GM12878 (cell line): Measurements from ENCODE around the gene CHIT1. TPM values are rescaled to one million over a fixed set of nuclear protein-coding genes. Genes with fewer than 3 reads are reported as not detected.

ENCODE experiments used
- ATAC-seq: fragments of 200-7000 bp; cut with Tn5 transposase; 3 replicates; pipeline ENCODE4 v1.9.1; 2020; ENCODE audit warnings: mild to moderate bottlenecking, moderate library complexity
- BruUV-seq: library from RNA; stranded (reverse); fragments of 400-500 nt; replicated peaks from 2 replicates; lab custom pipeline; 2021; lab: Mats Ljungman, UMichigan
- CTCF ChIA-PET: fragments of 300-600 bp; sonication (Branson Sonifier 250); formaldehyde crosslinking; extraction: SDS; loops from one replicate; lab custom pipeline; 2021; ENCODE audit warnings: inconsistent platforms; lab: Yijun Ruan, JAX
- POLR2A ChIA-PET: fragments of 350-600 bp; formaldehyde crosslinking; extraction: SDS; loops from one replicate; lab custom pipeline; 2021; ENCODE audit warnings: inconsistent platforms; lab: Charles Lee
- RAD21 ChIA-PET: fragments of 300-600 bp; sonication (Branson Sonifier 250); formaldehyde crosslinking; loops from one replicate; lab custom pipeline; 2023; ENCODE audit warnings: antibody characterized with exemption; ENCODE audit not compliant: unreplicated experiment; lab: Charles Lee
- SMC1A ChIA-PET: fragments of 300-600 bp; sonication (Branson Sonifier 250); formaldehyde crosslinking; loops from one replicate; lab custom pipeline; 2023; ENCODE audit not compliant: unreplicated experiment, uncharacterized antibody; lab: Charles Lee
- DNase-seq: peaks from one replicate; pipeline ENCODE4 v3.0.0-alpha.2; 2011; ENCODE audit warnings: low read depth, low spot score
- FAIRE-seq: peaks from 3 replicates; lab custom pipeline; 2011; peaks lifted over from hg19 to GRCh38; lab: Jason Lieb, UNC
- H2AFZ ChIP-seq: 2 replicates; pipeline ENCODE4 v1.6.0; 2011; ENCODE audit warnings: low read depth, low read length, control low read depth; ENCODE audit not compliant: control insufficient read depth
- H3K27ac ChIP-seq: 2 replicates; pipeline ENCODE4 v1.5.1; 2011; ENCODE audit warnings: control low read depth; ENCODE audit not compliant: control insufficient read depth, insufficient read depth
- H3K27me3 ChIP-seq, 2 experiments: replicated peaks in 1 of 2; 2 replicates each; pipeline versions ENCODE4 v1.6.0 to v1.6.1; 2011; ENCODE audit warnings: low read length in 1 of 2; ENCODE audit not compliant: control insufficient read depth in 2 of 2, insufficient read depth in 2 of 2
- H3K36me3 ChIP-seq, 2 experiments: 2 replicates each; pipeline ENCODE4 v1.5.1; 2011; ENCODE audit warnings: low read length in 1 of 2; ENCODE audit not compliant: control insufficient read depth in 2 of 2, insufficient read depth in 2 of 2
- H3K4me1 ChIP-seq: 2 replicates; pipeline ENCODE4 v1.6.1; 2011; ENCODE audit warnings: mild to moderate bottlenecking, low read length, moderate library complexity, mixed read lengths; ENCODE audit not compliant: control insufficient read depth, insufficient read depth
- H3K4me2 ChIP-seq: 2 replicates; pipeline ENCODE4 v1.6.0; 2011; ENCODE audit warnings: control low read depth; ENCODE audit not compliant: control insufficient read depth, insufficient read depth
- H3K4me3 ChIP-seq: fragments of 200-600 bp; sonication (generic); 2 replicates; pipeline ENCODE4 v1.5.1; 2016
- H3K79me2 ChIP-seq: 2 replicates; pipeline ENCODE4 v1.6.0; 2011; ENCODE audit warnings: low read length; ENCODE audit not compliant: control insufficient read depth, insufficient read depth
- H3K9ac ChIP-seq: 2 replicates; pipeline ENCODE4 v1.8.0; 2011; ENCODE audit warnings: low read length, control low read depth, mixed read lengths; ENCODE audit not compliant: control insufficient read depth, insufficient read depth
- H3K9me3 ChIP-seq: replicated peaks from 3 replicates; pipeline ENCODE4 v1.5.1; 2011; ENCODE audit warnings: mild to moderate bottlenecking, low read length; ENCODE audit not compliant: control insufficient read depth, insufficient read depth
- H4K20me1 ChIP-seq: 2 replicates; pipeline ENCODE4 v1.6.0; 2011; ENCODE audit not compliant: control insufficient read depth, insufficient read depth
- BACH1 ChIP-seq: fragments of 450-650 bp; IDR thresholded peaks from 2 replicates; pipeline ENCODE4 v1.6.1; 2017; ENCODE audit warnings: mild to moderate bottlenecking, borderline replicate concordance
- BMI1 ChIP-seq: fragments of 450-650 bp; IDR thresholded peaks from 2 replicates; pipeline ENCODE4 v1.6.1; 2016; ENCODE audit warnings: mild to moderate bottlenecking, moderate library complexity, borderline replicate concordance
- EZH2 ChIP-seq: IDR thresholded peaks from 2 replicates; pipeline ENCODE4 v1.6.1; 2012; ENCODE audit warnings: low read depth, mild to moderate bottlenecking, control low read depth, inconsistent platforms, low read length, borderline replicate concordance; ENCODE audit not compliant: control insufficient read depth
- HDAC2 ChIP-seq: fragments of 200-600 bp; sonication (generic); IDR thresholded peaks from 2 replicates; pipeline ENCODE4 v1.6.1; 2017
- IRF4 ChIP-seq: IDR thresholded peaks from 2 replicates; pipeline ENCODE4 v1.6.1; 2011; ENCODE audit warnings: low read depth, low read length
- PAX5 ChIP-seq: IDR thresholded peaks from 2 replicates; pipeline ENCODE4 v1.6.1; 2011; ENCODE audit warnings: low read depth, low read length, borderline replicate concordance
- SIN3A ChIP-seq: IDR thresholded peaks from 2 replicates; pipeline ENCODE4 v1.6.1; 2012; ENCODE audit warnings: low read depth, low read length, improper control_type of control experiment
- SREBF2 ChIP-seq: IDR thresholded peaks from 2 replicates; pipeline ENCODE4 v1.6.1; 2012; ENCODE audit warnings: mild to moderate bottlenecking, low read length
- TARDBP ChIP-seq: IDR thresholded peaks from 2 replicates; pipeline ENCODE4 v1.6.1; 2016; ENCODE audit warnings: borderline replicate concordance
- ZNF274 ChIP-seq: IDR thresholded peaks from one replicate; pipeline ENCODE4 v1.8.0; 2011; ENCODE audit not compliant: insufficient read length, insufficient read depth
- ZZZ3 ChIP-seq: IDR thresholded peaks from 2 replicates; pipeline ENCODE4 v1.6.1; 2011; ENCODE audit warnings: low read depth; ENCODE audit not compliant: control insufficient read depth, insufficient read length
- WGBS: methylation state at CpG from one replicate; pipeline ENCODE4 v1.1.6; 2016; ENCODE audit warnings: low lambda C conversion rate; ENCODE audit not compliant: insufficient replicate concordance, insufficient coverage; ENCODE audit errors: missing lambda C conversion rate; 5-methylcytosine and 5-hydroxymethylcytosine counted together
- in situ Hi-C: fragments of 300-500 bp; cut with MboI; formaldehyde crosslinking; loops from 9 replicates; pipeline ENCODE4 v1.14.3; 2018; ENCODE audit warnings: mixed read lengths
- intact Hi-C: fragments of 100-400 bp; cut with micrococcal nuclease; formaldehyde crosslinking; loops from one replicate; pipeline ENCODE4 v1.14.2; 2022; ENCODE audit not compliant: unreplicated experiment
- polyA plus RNA-seq, 11 experiments: library from polyadenylated mRNA; depleted of rRNA in 4 of 11; unstranded in 6 of 11; stranded (reverse) in 5 of 11; fragments of >200 nt; fragmentation: Nextera tagmentation in 4 of 11; fragmentation: Illumina TruSeq in 1 of 11; extraction: Ambion mirVana in 4 of 11; extraction: Trizol in 1 of 11; gene quantifications; 1 replicate in 1 of 11; 2 replicates in 10 of 11; pipeline versions ENCODE4 v1.2.1 to v1.2.3, GENCODE V29; 2011 to 2016; ENCODE audit warnings: inconsistent platforms in 2 of 11, missing spikeins in 2 of 11, low read depth in 1 of 11
- total RNA-seq, 4 experiments: library from RNA; depleted of rRNA in 3 of 4; stranded (reverse); fragments of >200 nt in 3 of 4; fragmentation: Illumina TruSeq in 1 of 4; extraction: Trizol in 1 of 4; gene quantifications; 2 replicates each; pipeline versions ENCODE4 v1.2.1 to v1.2.3, GENCODE V29; 2013 to 2021

Gene CHIT1
- total and polyA plus RNA-seq, 10 of the 15 experiments (the other 5 are each of a cell fraction or from before 2014, with no cell fraction given), result 0.02 to 2.1 (median 0.76) TPM

- no peak for TF ChIP-seq BMI1
- no peak for TF ChIP-seq SIN3A
- no peak for TF ChIP-seq PAX5
- no peak for TF ChIP-seq ZZZ3
- TF ChIP-seq HDAC2, result no peak
- TF ChIP-seq, all 136 proteins: peak for 0
Measured at GRCh38 chr1:203184467-203184866, 45.0 kb downstream of the CHIT1 start (continued).

- BruUV-seq, result no TSS peak
- Histone ChIP-seq H3K27ac (no peak overlapping the region), H3K36me3 (no peaks in the 10 kb centered on the region), H3K4me3 (no peak overlapping the region), H2AFZ (no peak overlapping the region), H4K20me1 (no peaks in the 10 kb centered on the region), H3K9me3 (no peaks in the 10 kb centered on the region), H3K4me1 (0 out of 2 replicates have a peak, but pooled peaks cover 2% of the 10 kb centered on the region), H3K4me2 (no peak overlapping the region), H3K79me2 (no peaks in the 10 kb centered on the region), H3K9ac (no peak overlapping the region), H3K27me3 (no peaks in the 10 kb centered on the region; a peak in 1 of 4 replicates)
- intact Hi-C loops (no loop called here), in situ Hi-C loops (no loop called here)
- TF ChIP-seq SREBF2 (no peak), EZH2 (no peak), BACH1 (no peak), TARDBP (no peak), IRF4 (no peak), ZNF274 (no peak)
- ChIA-PET POLR2A (no interaction called here), SMC1A (interaction anchor here (0.6 to 3.4 kb wide), 2 partner anchors 11 to 67 kb away, joined by 3 to 10 read pairs; no protein-coding TSS in a partner anchor), CTCF (interaction anchor here (1.2 to 3.6 kb wide), 2 partner anchors 11 to 31 kb away, joined by 3 to 25 read pairs; no protein-coding TSS in a partner anchor), RAD21 (interaction anchor here (2.8 kb wide), 1 partner anchor 32 kb away, joined by 7 read pairs; no protein-coding TSS in a partner anchor)
- 4% methylated on average over 2 of the region's 2 CpGs for WGBS
- no peak for FAIRE-seq
- no peak for DNase-seq
- no peak for ATAC-seq
Measured at GRCh38 chr1:203183828-203184227, 45.6 kb downstream of the CHIT1 start.
